ENCODE results near the gene DDX31.

DNA sequence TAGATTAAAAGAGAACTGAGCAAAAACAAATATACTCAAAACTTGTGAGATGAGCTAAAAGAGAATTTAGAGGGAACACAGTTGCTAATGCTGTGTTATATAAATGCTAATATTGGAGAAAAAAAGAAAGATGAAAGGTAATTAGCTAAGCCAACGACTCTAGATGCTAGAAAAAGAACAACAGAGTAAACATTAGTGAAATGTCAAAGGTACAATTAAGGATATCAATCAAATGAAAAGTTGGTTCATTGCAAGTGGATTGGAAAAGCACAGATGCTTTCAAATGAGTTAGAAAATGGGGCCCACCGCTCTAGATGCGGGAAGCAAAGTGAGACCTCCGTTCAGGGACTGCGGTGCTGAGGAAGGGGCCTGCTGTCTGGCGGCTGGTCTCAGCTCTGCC, 105.3 kb downstream of the DDX31 start:
- TF ChIP-seq ZZZ3 (IDR thresholded peaks at IDR 0.05), result no peak
- TF ChIP-seq POLR2A (conservative IDR thresholded peaks at IDR 0.05), result no peak
- no peak for TF ChIP-seq SIX5 (IDR thresholded peaks at IDR 0.05; ENCODE audit: borderline replicate concordance in 1 of 2, insufficient read depth in 1 of 2, low read depth in 1 of 2, low read length in 2 of 2)
- TF ChIP-seq, protein P1, sequence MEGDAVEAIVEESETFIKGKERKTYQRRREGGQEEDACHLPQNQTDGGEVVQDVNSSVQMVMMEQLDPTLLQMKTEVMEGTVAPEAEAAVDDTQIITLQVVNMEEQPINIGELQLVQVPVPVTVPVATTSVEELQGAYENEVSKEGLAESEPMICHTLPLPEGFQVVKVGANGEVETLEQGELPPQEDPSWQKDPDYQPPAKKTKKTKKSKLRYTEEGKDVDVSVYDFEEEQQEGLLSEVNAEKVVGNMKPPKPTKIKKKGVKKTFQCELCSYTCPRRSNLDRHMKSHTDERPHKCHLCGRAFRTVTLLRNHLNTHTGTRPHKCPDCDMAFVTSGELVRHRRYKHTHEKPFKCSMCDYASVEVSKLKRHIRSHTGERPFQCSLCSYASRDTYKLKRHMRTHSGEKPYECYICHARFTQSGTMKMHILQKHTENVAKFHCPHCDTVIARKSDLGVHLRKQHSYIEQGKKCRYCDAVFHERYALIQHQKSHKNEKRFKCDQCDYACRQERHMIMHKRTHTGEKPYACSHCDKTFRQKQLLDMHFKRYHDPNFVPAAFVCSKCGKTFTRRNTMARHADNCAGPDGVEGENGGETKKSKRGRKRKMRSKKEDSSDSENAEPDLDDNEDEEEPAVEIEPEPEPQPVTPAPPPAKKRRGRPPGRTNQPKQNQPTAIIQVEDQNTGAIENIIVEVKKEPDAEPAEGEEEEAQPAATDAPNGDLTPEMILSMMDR (IDR thresholded peaks at IDR 0.05 in 2 of 3, conservative IDR thresholded peaks at IDR 0.05 in 1 of 3; ENCODE audit: insufficient read depth in 2 of 3, low read depth in 1 of 3, low read length in 3 of 3), result no peak
- no peak for TF ChIP-seq SIRT6 (IDR thresholded peaks at IDR 0.05; ENCODE audit: low read depth, low read length)
- TF ChIP-seq, protein P2, sequence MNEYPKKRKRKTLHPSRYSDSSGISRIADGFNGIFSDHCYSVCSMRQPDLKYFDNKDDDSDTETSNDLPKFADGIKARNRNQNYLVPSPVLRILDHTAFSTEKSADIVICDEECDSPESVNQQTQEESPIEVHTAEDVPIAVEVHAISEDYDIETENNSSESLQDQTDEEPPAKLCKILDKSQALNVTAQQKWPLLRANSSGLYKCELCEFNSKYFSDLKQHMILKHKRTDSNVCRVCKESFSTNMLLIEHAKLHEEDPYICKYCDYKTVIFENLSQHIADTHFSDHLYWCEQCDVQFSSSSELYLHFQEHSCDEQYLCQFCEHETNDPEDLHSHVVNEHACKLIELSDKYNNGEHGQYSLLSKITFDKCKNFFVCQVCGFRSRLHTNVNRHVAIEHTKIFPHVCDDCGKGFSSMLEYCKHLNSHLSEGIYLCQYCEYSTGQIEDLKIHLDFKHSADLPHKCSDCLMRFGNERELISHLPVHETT (CRISPR knock-in tag; conservative IDR thresholded peaks at IDR 0.05 in 1 of 2, IDR thresholded peaks at IDR 0.05 in 1 of 2), result no peak
- TF ChIP-seq, protein P3, sequence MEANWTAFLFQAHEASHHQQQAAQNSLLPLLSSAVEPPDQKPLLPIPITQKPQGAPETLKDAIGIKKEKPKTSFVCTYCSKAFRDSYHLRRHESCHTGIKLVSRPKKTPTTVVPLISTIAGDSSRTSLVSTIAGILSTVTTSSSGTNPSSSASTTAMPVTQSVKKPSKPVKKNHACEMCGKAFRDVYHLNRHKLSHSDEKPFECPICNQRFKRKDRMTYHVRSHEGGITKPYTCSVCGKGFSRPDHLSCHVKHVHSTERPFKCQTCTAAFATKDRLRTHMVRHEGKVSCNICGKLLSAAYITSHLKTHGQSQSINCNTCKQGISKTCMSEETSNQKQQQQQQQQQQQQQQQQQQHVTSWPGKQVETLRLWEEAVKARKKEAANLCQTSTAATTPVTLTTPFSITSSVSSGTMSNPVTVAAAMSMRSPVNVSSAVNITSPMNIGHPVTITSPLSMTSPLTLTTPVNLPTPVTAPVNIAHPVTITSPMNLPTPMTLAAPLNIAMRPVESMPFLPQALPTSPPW (CRISPR knock-in tag; IDR thresholded peaks at IDR 0.05), result no peak
- TF ChIP-seq TEAD4 (IDR thresholded peaks at IDR 0.05; ENCODE audit: low read length), result no peak
- TF ChIP-seq TEAD4 (CRISPR knock-in tag; IDR thresholded peaks at IDR 0.05; ENCODE audit: borderline replicate concordance), result no peak
- no peak for TF ChIP-seq TCF7 (IDR thresholded peaks at IDR 0.05; ENCODE audit: borderline replicate concordance)
- TF ChIP-seq MEF2A (IDR thresholded peaks at IDR 0.05; ENCODE audit: control insufficient read depth, low read depth, low read length), result no peak
